ENCODE data around the gene SPATA6. TPM values are rescaled to one million over a fixed set of nuclear protein-coding genes. Genes with fewer than 3 reads are reported as not detected.
"Not testable (repeated sequence)": the region's sequence is repeated elsewhere in the genome, so short reads cannot be mapped to it uniquely, and the experiment has no call there.

SPATA6 gene
- total and polyA plus RNA-seq, 2 donors (not counting 3 experiments of a cell fraction or from before 2014, with no cell fraction given), result 0.79 to 4.9 TPM

GRCh38 chr1:48448932-48449331 lies 23.1 kb downstream of the SPATA6 start:
- POLR2A ChIA-PET, result no interaction called here
- no peaks in the 10 kb centered on the region for H4K20me1 ChIP-seq (replicated peaks; ENCODE audit: control insufficient read depth, extremely low read depth, insufficient read depth, low read length)
- no peaks in the 10 kb centered on the region for H3K27me3 ChIP-seq (ENCODE audit: control insufficient read depth in 2 of 2, insufficient read depth in 2 of 2, low read length in 2 of 2)
- H3K4me1 ChIP-seq (ENCODE audit: control insufficient read depth, extremely low read depth, insufficient read depth, low read length), result no peaks in the 10 kb centered on the region
- H3K4me3 ChIP-seq (replicated peaks in 1 of 3; ENCODE audit: insufficient read depth in 1 of 3, low read depth in 1 of 3, low read length in 3 of 3), result no peak overlapping the region
- H3K36me3 ChIP-seq (ENCODE audit: control insufficient read depth in 2 of 2, extremely low read depth in 1 of 2, insufficient read depth in 2 of 2, low read length in 2 of 2), result no peaks in the 10 kb centered on the region
- DNase-seq (ENCODE audit: low read depth, low spot score) (no peak), FAIRE-seq (no peak)
- no peak overlapping the region for H3K9ac ChIP-seq (replicated peaks; ENCODE audit: extremely low read depth, insufficient read depth, low read length)
- no peaks in the 10 kb centered on the region for H3K9me3 ChIP-seq (replicated peaks; ENCODE audit: control insufficient read depth, insufficient read depth, low read length)
- BruUV-seq (replicated peaks), result no TSS peak
- no peak for TF ChIP-seq EZH2 (IDR thresholded peaks at IDR 0.05; ENCODE audit: borderline replicate concordance, low read depth, low read length, severe bottlenecking)
- H2AFZ ChIP-seq (ENCODE audit: low read depth, low read length), result no peak overlapping the region
- dilution Hi-C loops (cut with MboI; ENCODE audit: extremely low pct_ligation_motif_present, low sequenced_read_pairs) (no loop called here), intact Hi-C loops (cut with micrococcal nuclease) (no loop called here)
- CTCF ChIA-PET, result interaction anchor here (1.0 to 1.2 kb wide), 3 partner anchors 41 to 246 kb away, joined by 3 to 4 read pairs (median 3); no protein-coding TSS in a partner anchor
- H3K27ac ChIP-seq (ENCODE audit: insufficient read depth, low read depth, low read length), result no peak overlapping the region
- no peaks in the 10 kb centered on the region for H3K9me1 ChIP-seq (replicated peaks; ENCODE audit: control insufficient read depth, extremely low read depth, insufficient read depth, low read length)
- no peaks in the 10 kb centered on the region for H3K79me2 ChIP-seq (ENCODE audit: control insufficient read depth, insufficient read depth, low read length)
- H3K4me2 ChIP-seq (ENCODE audit: insufficient read depth, low read length), result no peak overlapping the region

- intact Hi-C loops (cut with micrococcal nuclease); H3K27me3 ChIP-seq (ENCODE audit: control insufficient read depth in 2 of 2, insufficient read depth in 2 of 2, low read length in 2 of 2); POLR2A ChIA-PET: not testable (repeated sequence)
These were observed 27.8 kb downstream of the SPATA6 start for GRCh38 chr1:48444186-48444585.

More at GRCh38 chr1:48444186-48444585, 27.8 kb downstream of the SPATA6 start:
- H3K9ac ChIP-seq (replicated peaks; ENCODE audit: extremely low read depth, insufficient read depth, low read length); H2AFZ ChIP-seq (ENCODE audit: low read depth, low read length); dilution Hi-C loops (cut with MboI; ENCODE audit: extremely low pct_ligation_motif_present, low sequenced_read_pairs); H3K27ac ChIP-seq (ENCODE audit: insufficient read depth, low read depth, low read length); DNase-seq (ENCODE audit: low read depth, low spot score); H3K79me2 ChIP-seq (ENCODE audit: control insufficient read depth, insufficient read depth, low read length); FAIRE-seq; H3K4me2 ChIP-seq (ENCODE audit: insufficient read depth, low read length); H3K9me3 ChIP-seq (replicated peaks; ENCODE audit: control insufficient read depth, insufficient read depth, low read length); H4K20me1 ChIP-seq (replicated peaks; ENCODE audit: control insufficient read depth, extremely low read depth, insufficient read depth, low read length); H3K36me3 ChIP-seq (ENCODE audit: control insufficient read depth in 2 of 2, extremely low read depth in 1 of 2, insufficient read depth in 2 of 2, low read length in 2 of 2); H3K4me1 ChIP-seq (ENCODE audit: control insufficient read depth, extremely low read depth, insufficient read depth, low read length); H3K4me3 ChIP-seq (replicated peaks in 1 of 3; ENCODE audit: insufficient read depth in 1 of 3, low read depth in 1 of 3, low read length in 3 of 3); H3K9me1 ChIP-seq (replicated peaks; ENCODE audit: control insufficient read depth, extremely low read depth, insufficient read depth, low read length); BruUV-seq (replicated peaks): not testable (repeated sequence)
- CTCF ChIA-PET, result interaction anchor here (1.4 kb wide), 1 partner anchor 11 kb away, joined by 3 read pairs; no protein-coding TSS in a partner anchor
